ENCODE measurements around the gene RNASE7. TPM values are rescaled to one million over a fixed set of nuclear protein-coding genes. Genes with fewer than 3 reads are reported as not detected.

The RNASE7 gene
- total RNA-seq, 1 donor from 2014 or later = not detected

GRCh38 chr14:21092273-21093011 lies 50.3 kb downstream of the RNASE7 start:
- ATAC-seq (peak; percentile 84), DNase-seq (peak; percentile 93)
- intact Hi-C loops (cut with micrococcal nuclease) = no loop called here

- DNase-seq (peak; percentile 37), ATAC-seq (no peak)
- intact Hi-C loops (cut with micrococcal nuclease) = no loop called here
Observed at GRCh38 chr14:21093018-21093417, 50.9 kb downstream of the RNASE7 start.

Small RNAs within 50 kb of the gene (microRNA-seq; reads per million reads assigned to microRNA genes)
- not detected for gene MIR6717 (ENCODE audit: borderline number of aligned reads)

Other genes with a start within 250 kb of the RNASE7 start
- 283 TPM for gene RNASE1, start 239.5 kb upstream of the RNASE7 start, total RNA-seq
- gene RNASE3, start 151.0 kb upstream of the RNASE7 start, total RNA-seq = not detected
- 2.9 TPM for gene RNASE2, start 86.9 kb upstream of the RNASE7 start, total RNA-seq
- gene METTL17, start 52.4 kb upstream of the RNASE7 start, total RNA-seq = 44.4 TPM
- not detected for gene SLC39A2, start 43.1 kb upstream of the RNASE7 start, total RNA-seq
- 315 TPM for gene NDRG2, start 17.3 kb upstream of the RNASE7 start, total RNA-seq
- gene TPPP2, start 12.1 kb upstream of the RNASE7 start, total RNA-seq = 1.2 TPM
- gene RNASE13, start 7.6 kb upstream of the RNASE7 start, total RNA-seq = not detected
- gene RNASE8, start 15.5 kb downstream of the RNASE7 start, total RNA-seq = not detected
- gene ARHGEF40, start 27.9 kb downstream of the RNASE7 start, total RNA-seq = 23.1 TPM
- gene ZNF219, start 56.3 kb downstream of the RNASE7 start, total RNA-seq = 57.0 TPM
- 0.20 TPM for gene TMEM253, start 58.7 kb downstream of the RNASE7 start, total RNA-seq
- not detected for gene OR5AU1, start 113.7 kb downstream of the RNASE7 start, total RNA-seq
- gene HNRNPC, start 227.1 kb downstream of the RNASE7 start, total RNA-seq = 267 TPM
- 0.52 TPM for gene RPGRIP1, start 237.7 kb downstream of the RNASE7 start, total RNA-seq